ENCODE measurements around the gene KIAA1586.
A peak's percentile ranks its signal among the peaks of the same experiment; 100 is the strongest.
"Not testable (repeated sequence)": the region's sequence is repeated elsewhere in the genome, so short reads cannot be mapped to it uniquely, and the experiment has no call there.

The KIAA1586 gene

GRCh38 chr6:57046332-57047256, at the start of gene KIAA1586:
Gene KIAA1586 (plus strand): TSS chr6:57046693. CDS start chr6:57046756, 63 bp downstream.
- DNase-seq, result peak; percentile 95

- DNase-seq, result no peak
Observed at GRCh38 chr6:56999049-56999448, 47.4 kb upstream of the KIAA1586 start.

- DNase-seq, result not testable (repeated sequence)
Observed at GRCh38 chr6:56999748-57000147, 46.7 kb upstream of the KIAA1586 start.

- DNase-seq, result no peak
Observed at GRCh38 chr6:57002197-57002596, 44.3 kb upstream of the KIAA1586 start.

- no peak for DNase-seq
Observed at GRCh38 chr6:57004292-57004691, 42.2 kb upstream of the KIAA1586 start.

GRCh38 chr6:57006101-57006500, 40.4 kb upstream of the KIAA1586 start:
- DNase-seq, result no peak

GRCh38 chr6:57008069-57008468, 38.4 kb upstream of the KIAA1586 start:
- not testable (repeated sequence) for DNase-seq

GRCh38 chr6:57013521-57013926, 33.0 kb upstream of the KIAA1586 start:
- DNase-seq, result no peak

- DNase-seq, result no peak
Observed at GRCh38 chr6:57017069-57017468, 29.4 kb upstream of the KIAA1586 start.

GRCh38 chr6:57017841-57018240, 28.7 kb upstream of the KIAA1586 start:
- no peak for DNase-seq

- DNase-seq, result no peak
Observed at GRCh38 chr6:57019434-57019833, 27.1 kb upstream of the KIAA1586 start.

- no peak for DNase-seq
Observed at GRCh38 chr6:57021086-57021720, 25.3 kb upstream of the KIAA1586 start.

GRCh38 chr6:57024321-57024720, 22.2 kb upstream of the KIAA1586 start:
- DNase-seq, result no peak

- no peak for DNase-seq
Observed at GRCh38 chr6:57024775-57025174, 21.7 kb upstream of the KIAA1586 start.

- DNase-seq, result no peak
Observed at GRCh38 chr6:57026001-57026400, 20.5 kb upstream of the KIAA1586 start.

- no peak for DNase-seq
Observed at GRCh38 chr6:57027301-57027700, 19.2 kb upstream of the KIAA1586 start.

- DNase-seq, result no peak
Observed at GRCh38 chr6:57029213-57029612, 17.3 kb upstream of the KIAA1586 start.

GRCh38 chr6:57033228-57033627, 13.3 kb upstream of the KIAA1586 start:
- no peak for DNase-seq

- no peak for DNase-seq
Observed at GRCh38 chr6:57035549-57035948, 10.9 kb upstream of the KIAA1586 start.

- no peak for DNase-seq
Observed at GRCh38 chr6:57038906-57039305, 7.6 kb upstream of the KIAA1586 start.

GRCh38 chr6:57040011-57040410, 6.5 kb upstream of the KIAA1586 start:
- no peak for DNase-seq

GRCh38 chr6:57044061-57044460, 2.4 kb upstream of the KIAA1586 start:
- DNase-seq, result not testable (repeated sequence)

- DNase-seq, result no peak
Observed at GRCh38 chr6:57044568-57044967, 1.9 kb upstream of the KIAA1586 start.

- not testable (repeated sequence) for DNase-seq
Observed at GRCh38 chr6:57047257-57047585, 728 bp downstream of the KIAA1586 start.

Data from femur (tissue), 1 donor.